ENCODE results near the gene CARD8.
A peak's percentile ranks its signal among the peaks of the same experiment; 100 is the strongest.
"Not testable (repeated sequence)": the region's sequence is repeated elsewhere in the genome, so short reads cannot be mapped to it uniquely, and the experiment has no call there.

Gene CARD8

DNA sequence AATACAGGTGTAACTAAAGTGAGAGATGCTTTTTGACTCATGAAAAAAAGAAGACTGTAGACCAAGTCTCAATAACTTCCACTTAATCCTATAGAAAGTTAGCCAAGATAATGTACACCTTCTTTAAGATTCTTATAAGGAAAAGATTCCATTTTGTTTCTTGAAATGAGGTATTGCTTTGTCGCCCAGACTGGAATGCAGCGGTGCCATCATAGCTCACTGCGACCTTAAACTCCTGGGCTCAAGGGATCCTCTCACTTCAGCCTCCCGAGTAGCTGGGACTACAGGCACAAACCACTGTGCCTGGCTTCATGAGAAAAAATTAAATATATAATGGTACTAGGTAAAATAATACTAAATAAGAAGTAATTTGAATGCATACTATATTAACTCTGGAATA lies 3.3 kb upstream of the CARD8 start:
- DNase-seq = not testable (repeated sequence)

DNA sequence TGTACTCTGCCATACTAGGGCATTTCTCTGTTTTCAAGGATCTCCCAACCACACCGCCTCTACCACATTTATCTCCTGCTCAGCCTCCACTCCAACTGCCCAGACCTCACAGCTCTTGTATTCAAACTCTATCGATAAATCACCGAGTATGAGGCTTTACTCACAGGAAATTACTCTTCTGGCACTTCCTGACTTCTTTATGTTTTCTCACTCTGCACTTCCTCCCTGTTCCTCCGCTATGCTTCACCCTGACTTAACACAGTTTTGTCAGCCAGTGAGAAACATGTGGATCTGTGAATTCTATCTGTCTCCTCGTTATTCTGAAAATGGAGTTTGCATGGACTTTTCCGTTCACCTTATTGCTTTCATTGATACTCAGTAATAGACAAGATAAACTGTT lies 2.6 kb upstream of the CARD8 start:
- DNase-seq = no peak

GRCh38 chr19:48254529-48254970 lies 1.2 kb downstream of the CARD8 start:
- DNase-seq = no peak

- no peak for DNase-seq
Measured at GRCh38 chr19:48253999-48254398, 1.7 kb downstream of the CARD8 start.

- no peak for DNase-seq
Measured at GRCh38 chr19:48252609-48253008, 3.1 kb downstream of the CARD8 start.

GRCh38 chr19:48250290-48251025 lies 5.3 kb downstream of the CARD8 start:
- DNase-seq = no peak

GRCh38 chr19:48249502-48250014 lies 6.2 kb downstream of the CARD8 start:
- peak; percentile 64 for DNase-seq

DNA sequence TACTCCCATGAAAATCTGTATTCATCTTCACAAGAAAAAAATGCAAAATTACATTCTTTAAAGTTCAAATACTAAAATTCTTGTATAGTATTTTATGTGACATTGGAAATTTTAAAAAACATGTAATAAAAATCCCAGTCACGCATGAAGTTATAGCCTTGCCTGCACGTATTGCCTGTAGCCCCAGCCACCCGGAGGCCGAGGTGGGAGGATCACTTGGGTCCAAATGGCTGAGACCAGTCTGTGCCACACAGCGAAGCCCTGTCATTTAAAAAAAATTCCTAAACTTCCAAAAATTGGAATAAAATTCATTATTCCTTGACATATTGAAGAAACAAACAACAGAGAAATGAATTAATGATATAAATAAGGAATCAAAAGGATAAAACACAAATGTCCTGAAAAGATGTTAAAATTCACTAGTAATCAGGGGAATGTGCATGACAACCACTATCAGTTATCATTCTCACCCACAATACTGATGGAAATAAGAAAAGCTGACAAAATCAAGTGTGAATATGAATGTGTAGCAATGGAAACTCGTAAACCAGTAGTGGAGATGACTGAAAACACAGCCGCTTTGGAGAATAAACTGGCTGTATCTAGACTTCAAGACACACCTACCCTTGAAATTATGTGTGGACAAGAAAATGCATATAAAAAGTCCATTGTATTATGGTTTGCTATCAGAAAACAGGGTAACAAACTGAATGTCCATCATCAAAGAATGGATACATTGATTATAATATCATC lies 7.5 kb downstream of the CARD8 start:
- DNase-seq = no peak

DNA sequence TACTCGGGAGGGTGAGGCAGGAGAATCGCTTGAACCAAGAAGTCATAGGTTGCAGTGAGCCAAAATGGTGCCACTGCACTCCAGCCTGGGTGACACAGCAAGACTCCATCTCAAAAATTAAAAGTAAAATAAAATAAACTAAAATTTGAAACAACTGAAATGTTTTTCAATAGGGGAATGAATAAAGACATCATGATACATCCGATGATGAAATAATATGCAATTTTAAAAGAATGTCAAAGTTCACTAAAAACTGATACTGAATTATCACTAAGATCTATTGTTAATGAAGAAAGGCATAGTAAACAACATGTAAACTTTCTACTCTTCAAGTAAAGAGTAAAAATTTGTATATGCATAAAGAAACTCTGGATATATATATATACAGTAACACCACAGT lies 8.5 kb downstream of the CARD8 start:
- DNase-seq = no peak

GRCh38 chr19:48246101-48246500 lies 9.6 kb downstream of the CARD8 start:
- DNase-seq = no peak

- peak; percentile 19 for DNase-seq
Measured at GRCh38 chr19:48244281-48244680, 11.4 kb downstream of the CARD8 start.

DNA sequence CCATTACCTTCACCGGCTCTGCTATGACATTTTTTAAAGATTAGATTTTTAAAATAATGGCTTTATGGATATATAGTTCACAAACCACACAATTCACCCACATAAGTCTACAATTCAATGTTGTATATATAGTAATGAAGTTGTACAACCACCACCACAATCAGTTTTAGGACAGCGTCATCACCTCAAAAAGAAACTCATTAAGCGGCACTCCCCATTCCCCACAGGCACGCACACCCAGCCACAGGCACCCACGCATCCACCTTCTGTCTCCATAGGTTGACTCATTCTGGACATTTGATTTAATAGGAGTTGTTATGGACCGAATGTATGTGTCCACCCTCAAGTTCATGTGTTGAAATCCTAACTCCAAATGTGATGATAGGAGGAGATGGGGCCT lies 13.9 kb downstream of the CARD8 start:
- DNase-seq = not testable (repeated sequence)

DNA sequence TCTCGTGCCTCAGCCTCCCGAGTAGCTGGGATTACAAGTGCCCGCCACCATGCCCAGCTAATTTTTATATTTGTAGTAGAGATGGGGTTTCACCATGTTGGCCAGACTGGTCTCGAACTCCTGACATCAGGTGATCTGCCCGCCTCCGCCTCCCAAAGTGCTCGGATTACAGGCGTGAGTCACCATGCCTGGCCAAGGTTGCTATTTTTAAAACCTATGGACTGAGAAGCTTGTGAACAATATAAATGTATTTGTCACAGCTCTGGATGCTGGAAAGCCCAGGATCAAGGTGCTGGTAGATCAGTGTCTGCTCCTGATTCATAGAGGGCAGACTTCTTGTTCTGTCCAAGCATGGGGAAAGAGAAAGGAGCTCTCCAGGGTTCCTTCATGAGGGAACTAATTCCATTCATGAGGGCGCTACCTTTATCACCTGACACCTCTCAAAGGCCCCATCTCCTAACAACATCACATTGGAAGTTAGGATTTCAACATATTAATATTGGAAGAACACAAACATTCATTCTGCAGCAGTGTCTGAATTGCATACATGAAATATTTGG lies 16.1 kb downstream of the CARD8 start:
- DNase-seq = no peak

DNA sequence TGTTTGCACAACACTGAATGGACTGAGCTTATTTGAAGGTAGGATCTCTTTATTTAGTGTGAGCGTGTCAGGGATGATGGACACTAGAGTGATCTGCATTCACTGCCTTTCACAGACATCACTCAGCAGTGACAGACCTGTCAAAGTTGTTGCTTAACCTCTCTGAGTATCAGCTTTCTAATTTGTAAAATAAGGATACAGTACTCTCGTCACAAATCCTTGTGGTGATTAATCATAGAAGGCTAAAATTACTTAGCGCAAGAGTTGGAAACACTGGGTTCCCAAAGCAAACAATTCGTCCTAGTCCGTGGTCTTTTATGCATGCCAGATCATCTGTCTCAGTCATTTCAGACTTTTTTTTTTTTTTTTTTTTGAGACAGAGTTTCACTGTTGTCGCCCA lies 16.6 kb downstream of the CARD8 start:
- DNase-seq = no peak

DNA sequence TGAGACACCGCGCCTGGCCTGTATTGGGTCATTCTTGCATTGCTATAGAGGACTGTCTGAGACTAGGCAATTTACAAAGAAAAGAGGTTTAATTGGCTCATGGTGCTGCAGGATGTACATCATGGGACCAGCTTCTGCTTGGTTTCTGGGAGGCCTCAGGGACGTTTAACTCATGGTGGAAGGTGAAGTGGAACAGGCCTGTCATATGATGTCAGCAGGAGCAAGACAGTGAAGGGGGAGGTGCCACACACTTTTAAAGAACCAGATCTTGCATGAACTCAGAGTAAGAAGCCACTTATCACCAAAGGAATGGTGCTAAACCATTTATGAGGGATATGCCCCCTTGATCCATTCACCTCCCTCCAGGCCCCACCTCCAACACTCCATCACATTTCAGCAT lies 18.7 kb downstream of the CARD8 start:
- DNase-seq = no peak

- no peak for DNase-seq
Measured at GRCh38 chr19:48230555-48231129, 25.1 kb downstream of the CARD8 start.

GRCh38 chr19:48221628-48222027 lies 34.1 kb downstream of the CARD8 start:
- DNase-seq = no peak

DNA sequence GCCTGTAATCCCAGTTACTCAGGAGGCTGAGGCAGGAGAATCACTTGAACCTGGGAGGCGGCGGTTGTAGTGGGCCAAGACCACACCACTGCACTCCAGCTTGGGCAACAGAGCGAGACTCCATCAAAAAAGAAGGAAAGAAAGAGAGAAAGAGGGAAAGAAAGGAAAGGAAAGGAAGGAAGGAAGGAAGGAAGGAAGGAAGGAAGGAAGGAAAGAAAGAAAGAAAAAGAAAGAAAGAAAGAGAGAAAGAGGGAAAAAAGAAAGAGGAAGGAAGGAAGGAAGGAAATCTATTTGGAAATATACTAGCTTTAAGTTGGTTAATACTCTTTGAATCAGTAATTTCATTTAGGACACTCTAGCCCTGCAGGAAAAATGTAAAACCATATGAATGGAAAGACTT lies 34.9 kb downstream of the CARD8 start:
- DNase-seq = not testable (repeated sequence)

DNA sequence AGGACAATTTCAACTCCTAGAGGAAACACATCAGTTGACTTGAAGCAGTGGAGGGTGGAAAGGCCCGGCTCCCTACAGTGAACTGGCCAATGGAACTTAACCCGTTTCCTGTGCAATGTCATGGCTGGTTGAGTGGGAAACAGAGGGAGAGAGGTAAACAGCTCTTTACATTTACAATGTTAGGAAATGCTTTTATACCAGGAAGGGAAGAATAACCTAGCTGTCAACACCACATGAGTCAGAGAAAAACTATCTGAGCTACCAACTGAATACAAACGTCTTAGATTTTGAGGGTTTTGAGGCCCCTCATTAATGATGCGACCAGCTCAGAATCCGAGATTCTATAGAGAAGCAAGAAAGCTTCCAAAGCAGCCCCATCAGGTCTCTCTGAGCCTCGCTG lies 36.7 kb downstream of the CARD8 start:
- no peak for DNase-seq

DNA sequence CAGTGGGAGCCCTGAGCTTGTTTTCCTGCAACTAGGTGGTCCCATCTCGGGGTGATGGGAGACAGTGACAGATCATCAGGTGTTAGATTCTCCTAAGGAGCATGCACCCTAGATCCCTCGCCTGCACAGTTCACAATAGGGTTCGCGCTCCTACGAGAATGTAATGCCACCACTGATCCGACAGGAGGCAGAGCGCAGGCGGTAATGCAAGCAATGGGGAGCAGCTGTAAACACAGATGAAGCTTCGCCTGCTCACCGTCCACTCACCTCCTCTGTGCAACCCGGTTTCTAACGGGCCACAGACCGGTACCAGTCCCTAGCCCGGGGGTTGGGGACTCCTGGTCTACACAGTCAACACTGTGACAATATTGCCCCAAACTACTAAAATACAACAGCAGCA lies 38.8 kb downstream of the CARD8 start:
- no peak for DNase-seq

DNA sequence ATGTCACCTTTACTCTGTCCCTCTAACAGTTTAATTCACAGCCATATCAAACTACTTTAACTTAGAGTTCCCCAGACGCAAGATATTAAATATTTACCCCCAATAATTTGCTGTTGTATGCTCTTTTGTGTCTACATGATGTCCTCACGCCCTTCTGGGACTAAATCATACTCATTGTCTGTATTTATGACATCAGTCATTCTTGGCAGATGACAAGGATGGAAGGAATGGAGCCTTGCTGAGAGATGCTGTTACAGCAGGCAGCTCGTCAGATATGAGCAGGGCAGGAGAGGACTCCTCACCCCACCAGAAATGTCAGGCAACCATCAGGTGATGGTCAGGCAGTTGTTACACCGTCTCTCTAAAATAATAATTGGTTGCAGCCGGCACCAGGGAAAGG lies 41.8 kb downstream of the CARD8 start:
- DNase-seq = no peak

DNA sequence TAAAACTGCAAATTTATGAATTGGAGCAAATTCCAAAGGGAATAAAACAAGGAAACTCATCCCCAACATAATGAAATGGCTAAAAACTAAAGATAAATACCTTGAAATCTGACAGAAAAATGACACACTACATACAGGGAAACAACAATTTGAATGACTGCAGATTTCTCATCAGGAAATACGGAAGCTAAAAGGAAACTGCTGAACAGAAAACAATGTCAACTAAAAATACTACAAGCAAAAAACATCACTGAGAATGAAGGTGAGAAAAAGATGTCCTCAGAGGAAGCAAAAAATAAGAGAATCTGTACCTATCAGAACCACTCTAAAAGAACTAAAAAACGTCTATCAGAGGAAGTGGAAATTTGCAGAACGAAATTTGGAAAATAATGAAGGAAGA lies 45.7 kb downstream of the CARD8 start:
- no peak for DNase-seq

DNA sequence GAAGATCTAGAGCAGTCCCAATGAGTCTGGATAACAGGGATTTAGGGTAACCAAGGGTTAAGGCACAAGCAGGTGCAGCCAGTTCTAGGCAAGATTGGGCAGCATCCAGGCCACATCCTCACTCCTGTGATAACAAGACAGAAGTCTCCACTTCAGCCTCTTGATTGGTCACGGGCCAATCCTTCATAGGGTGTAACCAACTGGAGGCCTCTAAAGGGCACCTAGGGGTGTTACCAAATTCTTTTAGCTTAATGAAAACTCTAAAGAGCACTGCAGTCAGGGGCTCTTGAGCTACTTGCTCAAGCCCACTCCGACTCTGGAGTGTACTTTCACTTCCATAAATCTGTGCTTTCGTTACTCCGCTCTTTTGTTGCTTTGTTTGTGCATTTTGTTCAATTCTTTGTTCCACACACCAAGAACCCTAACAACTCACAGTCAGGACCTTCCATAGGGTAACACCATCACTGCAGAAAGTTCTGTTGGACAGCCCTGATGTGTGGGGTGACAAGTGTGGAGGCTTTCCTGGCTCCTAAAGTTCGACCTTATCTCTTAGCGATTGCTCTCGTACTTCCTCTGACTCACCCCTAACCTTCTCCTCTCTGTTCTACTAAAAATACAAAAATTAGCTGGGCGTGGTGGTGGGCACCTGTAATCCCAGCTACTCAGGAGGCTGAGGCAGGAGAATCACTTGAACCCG lies 49.2 kb downstream of the CARD8 start:
- no peak for DNase-seq

All from activated T-cell treated with anti-CD3 and anti-CD28 coated beads for 4 hours (primary cell).